HL-60/S4 treated with retinoic acid at 250 ng/mL for 4 days and 3 days (cell line): ENCODE results near the gene CD300E.

ENCODE experiments used
- in situ Hi-C: fragments of 300-500 bp; cut with MboI; formaldehyde crosslinking; loops from 2 replicates; pipeline ENCODE4 v1.7.0; 2022; ENCODE audit warnings: low sequenced_read_pairs

CD300E gene

GRCh38 chr17:74623693-74624093 lies at the start of gene CD300E:
TSS of gene CD300E (minus strand) at chr17:74623738. CDS start at chr17:74623621, 117 bp downstream.
- in situ Hi-C loops = no loop called here

- in situ Hi-C loops = no loop called here
Measured at GRCh38 chr17:74671031-74671771, 47.7 kb upstream of the CD300E start.

GRCh38 chr17:74670329-74670728 lies 46.8 kb upstream of the CD300E start:
- in situ Hi-C loops = no loop called here

- in situ Hi-C loops = no loop called here
Measured at GRCh38 chr17:74663561-74663960, 40.0 kb upstream of the CD300E start.

- in situ Hi-C loops = loop anchor here (10.0 kb wide), 1 partner anchor 205 kb away; no protein-coding TSS in a partner anchor
Measured at GRCh38 chr17:74659889-74660288, 36.4 kb upstream of the CD300E start.

GRCh38 chr17:74658620-74659019 lies 35.1 kb upstream of the CD300E start:
- in situ Hi-C loops = loop anchor here (10.0 kb wide), 1 partner anchor 206 kb away; no protein-coding TSS in a partner anchor

GRCh38 chr17:74654742-74655141 lies 31.2 kb upstream of the CD300E start:
- in situ Hi-C loops = loop anchor here (10.0 kb wide), 1 partner anchor 210 kb away; no protein-coding TSS in a partner anchor

GRCh38 chr17:74652020-74652419 lies 28.5 kb upstream of the CD300E start:
- in situ Hi-C loops = loop anchor here (10.0 kb wide), 1 partner anchor 213 kb away; no protein-coding TSS in a partner anchor

GRCh38 chr17:74649909-74650308 lies 26.4 kb upstream of the CD300E start:
- in situ Hi-C loops = loop anchor here (10.0 kb wide), 1 partner anchor 215 kb away; no protein-coding TSS in a partner anchor

- in situ Hi-C loops = no loop called here
Measured at GRCh38 chr17:74647871-74648672, 24.5 kb upstream of the CD300E start.

GRCh38 chr17:74646231-74646630 lies 22.7 kb upstream of the CD300E start:
- in situ Hi-C loops = no loop called here

- in situ Hi-C loops = no loop called here
Measured at GRCh38 chr17:74645010-74645409, 21.5 kb upstream of the CD300E start.

GRCh38 chr17:74644419-74644818 lies 20.9 kb upstream of the CD300E start:
- in situ Hi-C loops = no loop called here

GRCh38 chr17:74643826-74644225 lies 20.3 kb upstream of the CD300E start:
- in situ Hi-C loops = no loop called here

- in situ Hi-C loops = no loop called here
Measured at GRCh38 chr17:74642995-74643394, 19.5 kb upstream of the CD300E start.

- in situ Hi-C loops = no loop called here
Measured at GRCh38 chr17:74642556-74642955, 19.0 kb upstream of the CD300E start.

GRCh38 chr17:74641958-74642298 lies 18.4 kb upstream of the CD300E start:
- in situ Hi-C loops = no loop called here

GRCh38 chr17:74641224-74641957 lies 17.9 kb upstream of the CD300E start:
- in situ Hi-C loops = no loop called here

GRCh38 chr17:74639704-74640151 lies 16.2 kb upstream of the CD300E start:
- in situ Hi-C loops = no loop called here

- in situ Hi-C loops = no loop called here
Measured at GRCh38 chr17:74637926-74638325, 14.4 kb upstream of the CD300E start.

GRCh38 chr17:74637265-74637664 lies 13.7 kb upstream of the CD300E start:
- in situ Hi-C loops = no loop called here
